HG02840 (cell line): ENCODE data around the gene DLGAP4.
"Not testable (repeated sequence)": the region's sequence is repeated elsewhere in the genome, so short reads cannot be mapped to it uniquely, and the experiment has no call there.

Source experiments
- ATAC-seq: cut with Tn5 transposase; IDR thresholded peaks from one replicate; pipeline ENCODE4 v1.9.1; 2021; ENCODE audit warnings: mild to moderate bottlenecking, moderate library complexity, moderate number of reproducible peaks; ENCODE audit not compliant: unreplicated experiment, low FRiP score

Gene DLGAP4

DNA sequence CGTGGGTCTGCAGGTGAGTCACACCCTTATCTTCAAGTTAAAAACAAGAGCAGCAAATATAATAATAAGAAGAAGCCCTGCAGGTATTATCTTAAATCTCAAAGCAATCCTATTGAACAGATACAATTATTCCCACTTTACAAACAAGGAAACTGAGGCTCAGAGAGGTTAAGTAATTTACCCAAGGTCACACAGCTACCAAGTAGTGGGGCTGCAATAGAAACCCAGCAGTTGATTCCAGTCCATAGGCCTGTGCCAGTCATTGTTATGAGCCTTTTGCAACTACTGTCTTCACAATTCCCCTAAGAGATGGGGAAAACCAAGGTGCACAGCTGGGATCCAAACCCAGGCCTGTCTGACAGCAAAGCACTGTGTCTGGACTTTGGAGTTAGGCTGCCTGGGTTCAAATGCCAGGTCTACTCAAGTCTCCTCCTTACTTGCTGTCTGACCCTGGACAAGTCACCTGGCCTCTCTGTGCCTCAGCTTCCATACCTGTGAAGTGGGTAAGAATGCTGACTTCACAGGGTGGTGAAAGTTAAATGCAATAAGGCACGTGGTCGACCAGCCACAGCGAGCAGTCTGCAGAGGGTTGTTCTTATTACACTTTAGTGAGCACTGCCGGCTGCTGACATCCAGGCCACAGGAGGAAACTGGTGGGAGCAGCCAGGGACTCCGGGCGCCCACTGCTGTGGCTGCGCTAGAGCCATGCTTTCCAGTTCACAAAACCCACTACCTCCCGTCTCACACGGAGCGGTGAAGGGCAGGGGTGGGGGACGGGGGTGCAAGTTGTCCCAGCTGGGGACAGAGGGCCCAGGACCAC lies 241.3 kb downstream of the DLGAP4 start:
- ATAC-seq: no peak

DNA sequence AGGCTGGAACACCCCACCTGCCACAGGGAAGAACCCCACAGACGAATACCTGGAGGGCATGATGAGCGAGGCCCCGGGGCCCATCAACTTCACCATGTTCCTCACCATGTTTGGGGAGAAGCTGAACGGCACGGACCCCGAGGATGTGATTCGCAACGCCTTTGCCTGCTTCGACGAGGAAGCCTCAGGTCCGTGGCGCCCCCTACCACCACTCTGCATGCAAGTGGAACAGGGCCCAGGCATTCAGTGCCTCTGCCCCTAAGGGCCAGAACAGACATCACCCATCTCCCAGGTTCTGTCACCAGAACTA lies 241.8 kb downstream of the DLGAP4 start:
- no peak for ATAC-seq

DNA sequence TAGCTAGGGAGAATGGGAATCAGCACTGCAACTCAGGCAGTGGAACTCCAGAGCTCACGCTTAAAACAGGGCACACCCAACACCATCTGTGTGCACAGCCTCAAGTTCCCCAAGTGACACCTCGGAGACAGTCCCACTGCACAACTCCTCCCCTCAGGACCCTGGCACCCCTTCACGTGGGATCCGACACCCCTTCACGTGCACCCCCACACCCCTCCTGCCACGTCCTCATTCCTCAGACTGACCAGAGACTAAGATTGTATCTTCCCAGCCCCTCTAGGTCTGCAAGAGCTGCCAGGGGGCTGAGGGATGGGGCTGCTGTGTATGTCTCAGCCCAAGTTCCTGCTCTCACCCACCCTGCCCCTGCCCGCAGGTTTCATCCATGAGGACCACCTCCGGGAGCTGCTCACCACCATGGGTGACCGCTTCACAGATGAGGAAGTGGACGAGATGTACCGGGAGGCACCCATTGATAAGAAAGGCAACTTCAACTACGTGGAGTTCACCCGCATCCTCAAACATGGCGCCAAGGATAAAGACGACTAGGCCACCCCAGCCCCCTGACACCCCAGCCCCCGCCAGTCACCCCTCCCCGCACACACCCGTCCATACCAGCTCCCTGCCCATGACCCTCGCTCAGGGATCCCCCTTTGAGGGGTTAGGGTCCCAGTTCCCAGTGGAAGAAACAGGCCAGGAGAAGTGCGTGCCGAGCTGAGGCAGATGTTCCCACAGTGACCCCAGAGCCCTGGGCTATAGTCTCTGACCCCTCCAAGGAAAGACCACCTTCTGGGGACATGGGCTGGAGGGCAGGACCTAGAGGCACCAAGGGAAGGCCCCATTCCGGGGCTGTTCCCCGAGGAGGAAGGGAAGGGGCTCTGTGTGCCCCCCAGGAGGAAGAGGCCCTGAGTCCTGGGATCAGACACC lies 242.8 kb downstream of the DLGAP4 start:
- no peak for ATAC-seq

DNA sequence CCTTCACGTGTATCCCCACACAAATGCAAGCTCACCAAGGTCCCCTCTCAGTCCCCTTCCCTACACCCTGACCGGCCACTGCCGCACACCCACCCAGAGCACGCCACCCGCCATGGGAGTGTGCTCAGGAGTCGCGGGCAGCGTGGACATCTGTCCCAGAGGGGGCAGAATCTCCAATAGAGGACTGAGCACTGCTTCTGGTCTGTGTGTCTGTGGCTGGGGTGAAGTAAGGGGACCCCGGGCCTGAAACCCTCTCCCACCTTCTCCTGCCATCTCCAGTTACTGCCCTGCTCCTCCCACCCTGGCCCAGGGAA lies 243.4 kb downstream of the DLGAP4 start:
- ATAC-seq: no peak

DNA sequence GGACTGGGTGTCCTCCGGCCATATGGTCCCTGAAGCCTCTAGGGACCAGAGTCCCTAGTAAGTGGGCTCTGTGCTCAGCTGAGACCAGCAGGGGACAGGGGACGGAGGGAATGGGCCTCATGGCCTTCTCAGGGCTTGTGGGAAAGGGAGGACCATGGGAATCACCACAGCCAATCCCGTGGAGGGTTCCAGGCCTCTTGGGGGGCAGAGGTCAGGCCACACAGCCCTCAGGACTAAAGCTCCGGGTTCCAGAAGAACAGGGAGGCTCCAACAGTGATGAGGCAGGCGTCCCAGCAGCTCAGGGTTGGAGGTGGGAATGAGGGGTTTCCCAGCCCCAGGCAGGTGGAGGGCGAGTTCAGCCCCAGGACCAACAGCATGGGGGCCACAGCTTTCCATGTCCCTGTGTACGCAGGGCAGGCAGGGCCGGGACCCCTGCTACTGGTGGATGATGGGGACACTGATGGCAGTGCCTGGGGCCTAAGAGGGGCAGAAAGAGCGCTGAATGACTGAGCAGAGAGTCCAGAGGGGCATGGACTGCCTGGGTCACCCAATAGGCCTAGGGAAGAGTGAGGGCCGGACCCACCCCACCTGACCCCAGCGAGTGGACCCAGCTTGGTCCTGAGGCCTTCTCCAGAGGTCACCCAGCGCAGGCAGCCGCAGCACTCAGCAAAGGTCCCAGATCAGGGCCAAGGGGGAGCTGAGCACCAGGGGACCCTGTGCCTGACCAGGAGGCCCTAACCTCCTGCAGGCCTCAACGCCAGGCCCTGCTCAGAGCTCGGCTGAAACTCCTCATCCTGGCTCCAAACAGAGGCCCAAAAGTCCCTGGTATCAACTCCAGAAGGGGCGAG lies 244.0 kb downstream of the DLGAP4 start:
- ATAC-seq: no peak

DNA sequence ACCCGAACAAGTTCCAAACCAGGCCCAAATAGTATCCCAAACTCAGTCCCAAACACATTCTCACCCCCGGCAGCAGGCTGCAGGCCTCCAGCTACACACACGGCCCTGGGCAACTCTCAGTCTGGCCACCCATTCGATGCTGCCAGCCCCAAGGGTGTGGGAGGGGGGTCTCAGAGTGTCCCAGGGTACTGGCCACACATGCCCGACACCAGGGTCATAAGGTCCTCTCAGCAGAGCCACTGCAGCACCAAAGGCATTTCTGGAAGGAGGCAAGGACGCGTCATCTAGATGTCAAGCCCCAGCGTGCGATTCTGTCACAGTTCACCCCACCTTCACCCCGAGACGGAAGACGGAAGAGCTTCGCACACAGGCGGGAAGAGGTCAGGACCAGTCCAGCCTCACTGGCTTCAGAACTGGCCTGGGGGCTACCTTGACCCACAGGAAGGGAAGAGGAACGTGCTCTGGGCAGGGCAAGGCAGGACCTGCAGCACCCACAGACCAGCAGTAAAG lies 244.7 kb downstream of the DLGAP4 start:
- no peak for ATAC-seq

DNA sequence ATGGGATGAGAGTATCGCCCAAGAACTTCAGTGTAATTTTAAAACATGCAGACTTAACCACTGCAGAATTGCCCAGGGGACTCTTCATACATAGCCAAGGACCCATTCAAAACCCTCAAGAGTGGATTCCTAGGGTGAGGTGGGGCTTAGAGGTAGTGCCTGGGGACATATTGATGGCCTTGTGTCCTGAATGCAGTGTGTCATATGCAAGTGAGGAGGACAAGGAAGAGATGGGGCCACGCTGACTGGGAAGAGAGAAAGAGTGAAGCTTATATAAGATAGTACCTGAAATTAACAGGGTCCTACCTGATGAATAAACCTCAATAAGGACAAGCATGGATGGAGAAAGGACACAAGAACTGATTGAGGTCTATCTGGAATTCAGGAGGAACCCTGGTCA lies 249.1 kb downstream of the DLGAP4 start:
- ATAC-seq: no peak

DNA sequence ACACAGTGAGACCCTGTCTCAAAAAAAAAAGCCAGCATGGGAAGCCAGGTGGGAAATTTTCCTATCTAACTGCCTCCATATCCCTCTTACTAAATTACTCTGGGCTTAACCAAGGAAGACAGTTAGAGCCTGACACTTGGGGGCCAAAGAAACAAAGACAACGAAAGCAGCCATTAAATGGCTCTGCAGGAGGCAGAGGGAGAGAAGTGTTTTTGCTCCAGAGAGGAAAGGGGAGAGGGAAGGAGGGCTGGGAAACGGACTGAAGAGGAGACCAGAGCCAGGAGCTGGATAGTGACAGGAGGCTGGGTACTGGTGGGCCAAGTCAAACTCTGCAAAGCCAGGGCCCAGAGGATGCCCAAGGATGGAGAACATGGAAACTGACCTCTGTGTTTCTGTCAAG lies 256.6 kb downstream of the DLGAP4 start:
- no peak for ATAC-seq

DNA sequence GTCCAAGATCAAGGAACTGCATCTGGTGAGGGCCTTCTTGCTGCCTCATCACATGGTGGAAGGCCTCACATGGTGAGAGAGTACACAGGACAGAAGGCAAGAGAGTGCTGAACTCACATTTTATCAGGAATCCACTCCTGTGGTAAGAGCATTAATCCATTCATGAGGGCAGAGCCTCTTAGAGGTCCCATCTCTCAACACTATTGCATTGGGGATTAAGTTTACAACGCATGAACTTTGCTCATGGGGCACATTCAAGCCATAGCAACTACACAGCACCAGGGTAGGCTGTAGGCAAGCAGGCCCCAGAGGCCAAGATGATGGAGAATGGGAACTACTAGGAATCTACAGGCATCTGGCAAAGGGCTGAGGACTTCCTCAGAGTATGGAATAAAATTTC lies 257.2 kb downstream of the DLGAP4 start:
- no peak for ATAC-seq

DNA sequence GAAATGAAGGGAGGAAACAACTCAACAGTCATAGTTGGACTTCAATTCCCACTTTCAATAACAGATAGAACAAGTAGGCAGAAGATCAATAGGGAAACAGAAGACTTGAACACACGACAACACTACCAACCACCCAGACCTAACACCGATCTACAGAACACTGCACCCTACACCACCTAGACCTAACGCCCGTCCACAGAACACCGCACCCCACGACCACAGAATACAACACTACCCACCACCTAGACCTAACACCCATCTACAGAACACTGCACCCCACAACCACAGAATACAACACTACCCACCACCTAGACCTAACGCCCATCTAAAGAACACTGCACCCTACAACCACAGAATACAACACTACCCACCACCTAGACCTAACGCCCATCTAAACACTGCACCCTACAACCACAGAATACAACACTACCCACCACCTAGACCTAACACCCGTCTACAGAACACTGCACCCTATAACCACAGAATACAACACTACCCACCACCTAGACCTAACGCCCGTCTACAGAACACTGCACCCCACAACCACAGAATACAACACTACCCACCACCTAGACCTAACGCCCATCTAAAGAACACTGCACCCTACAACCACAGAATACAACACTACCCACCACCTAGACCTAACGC lies 258.1 kb downstream of the DLGAP4 start:
- ATAC-seq: not testable (repeated sequence)

DNA sequence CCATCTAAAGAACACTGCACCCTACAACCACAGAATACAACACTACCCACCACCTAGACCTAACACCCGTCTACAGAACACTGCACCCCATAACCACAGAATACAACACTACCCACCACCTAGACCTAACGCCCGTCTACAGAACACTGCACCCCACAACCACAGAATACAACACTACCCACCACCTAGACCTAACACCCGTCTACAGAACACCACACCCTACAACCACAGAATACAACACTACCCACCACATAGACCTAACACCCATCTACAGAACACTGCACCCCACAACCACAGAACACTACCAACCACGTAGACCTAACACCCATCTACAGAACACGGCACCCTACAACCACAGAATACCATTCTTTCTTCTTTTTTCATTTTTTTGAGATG lies 258.6 kb downstream of the DLGAP4 start:
- ATAC-seq: not testable (repeated sequence)

DNA sequence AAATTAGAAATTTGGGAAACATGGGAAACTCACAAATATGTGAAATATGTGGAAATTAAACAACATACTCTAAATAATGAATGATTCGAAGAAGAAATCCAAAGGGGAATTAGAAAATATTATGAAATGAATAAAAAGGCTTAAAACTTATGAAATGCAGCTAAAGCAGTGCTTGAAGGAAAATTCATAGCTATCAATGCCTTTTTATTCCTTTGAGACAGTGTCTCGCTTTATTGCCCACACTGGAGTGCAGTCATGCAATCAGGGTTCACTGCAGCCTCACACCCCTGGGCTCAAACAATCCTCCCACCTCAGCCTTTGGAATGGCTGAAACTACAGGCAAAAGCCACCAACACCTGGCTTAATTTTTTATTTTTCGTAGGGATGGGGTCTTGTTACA lies 259.4 kb downstream of the DLGAP4 start:
- ATAC-seq: no peak

DNA sequence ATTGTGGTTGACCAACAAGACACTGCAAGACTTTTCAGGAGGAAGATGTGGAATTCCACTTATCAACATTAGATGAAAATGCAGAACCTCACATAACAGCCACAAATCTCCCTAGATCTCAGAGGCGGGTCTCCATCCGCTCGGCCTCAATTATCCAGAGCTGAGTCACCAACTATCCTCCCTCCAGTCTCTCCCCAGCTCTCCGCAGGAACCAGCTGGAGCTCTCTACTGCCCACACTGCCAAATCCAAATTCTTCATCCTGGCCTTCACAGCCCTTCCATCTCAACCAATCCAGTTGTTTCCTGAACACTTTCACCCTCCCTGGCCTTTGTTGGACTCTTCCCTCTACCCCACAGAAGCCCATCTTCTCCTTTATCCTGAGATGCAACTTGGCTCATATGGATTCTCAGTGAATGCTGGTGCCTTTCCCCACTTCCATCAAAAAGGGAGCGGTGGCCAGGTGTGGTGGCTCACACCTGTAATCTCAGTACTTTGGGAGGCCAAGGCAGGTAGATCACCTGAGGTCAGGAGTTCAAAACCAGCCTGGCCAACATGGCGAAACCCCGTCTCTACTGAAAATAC lies 263.8 kb downstream of the DLGAP4 start:
- no peak for ATAC-seq

DNA sequence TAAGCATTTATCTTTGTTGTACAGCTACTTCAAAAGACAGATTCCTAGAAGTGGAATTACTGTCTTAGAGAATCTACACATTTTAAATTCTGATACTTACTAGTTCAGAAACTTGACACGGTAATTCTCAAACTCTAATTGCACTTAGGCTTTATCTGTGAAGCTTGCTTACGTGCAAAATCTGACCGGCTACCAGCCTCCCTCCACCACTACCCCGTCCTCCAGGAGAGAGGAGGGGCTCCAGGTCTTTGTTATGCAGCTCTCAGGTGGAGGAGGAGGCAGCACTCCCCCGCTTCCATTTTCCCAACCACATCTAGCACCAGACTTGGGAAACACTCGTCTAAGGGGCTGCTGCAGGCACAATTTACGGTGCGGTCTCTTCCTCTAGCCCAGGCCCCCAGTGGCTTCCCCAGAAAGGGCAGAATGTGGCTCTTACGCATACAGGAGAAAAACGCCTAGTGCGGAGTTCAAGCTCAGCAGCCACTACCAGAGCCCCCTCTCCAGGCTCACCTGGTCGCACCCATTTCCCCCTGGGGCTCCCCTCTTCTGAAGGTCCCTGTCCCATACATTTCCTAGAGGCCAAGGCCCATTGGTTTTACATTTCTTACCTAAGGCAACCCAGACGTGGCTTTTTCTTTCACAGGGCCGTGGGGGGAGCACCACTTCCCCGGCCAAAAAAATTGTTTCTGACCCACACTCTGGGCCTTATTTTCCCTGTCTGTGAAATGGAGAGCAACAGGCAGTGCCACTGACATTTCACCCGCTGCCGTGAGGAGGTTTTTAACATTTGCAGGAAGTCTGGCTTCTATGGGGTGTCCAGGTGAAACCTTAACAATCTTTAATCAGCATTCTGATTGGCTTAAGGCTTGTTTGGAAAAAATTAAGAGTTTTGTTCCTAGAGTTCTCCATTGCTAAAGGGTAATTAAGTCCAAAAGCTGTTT lies 265.7 kb downstream of the DLGAP4 start:
- ATAC-seq: no peak

DNA sequence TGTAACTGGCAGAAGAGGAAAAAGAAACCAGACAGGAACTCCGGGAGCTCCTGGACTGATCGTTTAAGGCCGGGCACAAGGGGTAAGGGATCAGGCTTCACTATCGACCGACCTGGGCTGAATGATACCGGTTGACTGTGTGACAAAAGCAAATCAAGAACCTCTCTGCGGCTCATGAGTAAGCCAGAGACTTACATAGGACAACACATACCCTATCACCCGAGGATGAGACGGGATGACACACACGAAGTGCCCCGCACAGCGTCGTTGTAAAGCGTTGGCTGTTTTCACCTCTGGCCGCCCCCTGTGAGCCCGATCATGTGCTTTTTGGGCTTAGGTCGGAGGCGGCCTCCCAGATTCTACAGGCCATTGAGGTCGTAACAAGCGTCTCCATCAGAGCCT lies 266.6 kb downstream of the DLGAP4 start:
- peak; percentile 4 for ATAC-seq

DNA sequence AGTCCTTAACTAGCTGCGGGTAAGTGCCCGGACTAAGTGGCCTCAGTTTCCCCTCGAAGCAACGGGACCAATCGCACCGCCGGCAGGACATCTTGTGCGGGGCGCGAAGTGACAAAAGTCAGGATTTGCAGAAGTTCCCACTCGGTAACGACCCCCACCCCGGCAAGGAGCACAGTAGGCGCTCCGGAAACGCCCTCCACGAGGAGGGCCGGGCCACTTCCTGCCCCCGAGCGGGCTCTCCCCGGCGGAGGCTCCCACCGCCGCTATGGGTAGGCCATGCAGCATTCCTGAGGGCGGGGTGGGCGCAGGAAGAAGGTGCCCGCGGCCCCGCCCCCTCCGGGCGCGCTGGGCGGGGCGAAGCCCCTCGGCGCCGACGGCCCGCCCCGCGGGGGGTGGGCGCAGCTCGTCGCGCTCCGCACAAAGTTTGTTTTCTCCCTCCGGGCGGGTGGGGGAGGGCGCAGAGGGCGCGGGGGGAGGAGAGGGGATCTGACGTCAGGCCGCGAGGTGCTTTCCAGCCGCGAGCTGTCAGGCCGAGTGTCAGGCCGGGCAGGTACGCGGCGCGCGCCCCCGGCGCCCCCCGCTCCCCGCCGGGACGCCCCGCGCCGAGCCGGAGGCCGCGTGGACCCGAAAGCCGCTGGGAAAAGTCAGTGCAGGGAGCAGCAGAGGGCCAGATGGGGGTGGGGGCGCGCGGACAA lies 267.1 kb downstream of the DLGAP4 start, which contains the start of gene TGIF2:
TGIF2 (plus strand) TSS at position 495 of the 695 bp plus-strand sequence. CDS start 5,178 bp downstream, outside the sequence.
- peak; percentile 61 for ATAC-seq

DNA sequence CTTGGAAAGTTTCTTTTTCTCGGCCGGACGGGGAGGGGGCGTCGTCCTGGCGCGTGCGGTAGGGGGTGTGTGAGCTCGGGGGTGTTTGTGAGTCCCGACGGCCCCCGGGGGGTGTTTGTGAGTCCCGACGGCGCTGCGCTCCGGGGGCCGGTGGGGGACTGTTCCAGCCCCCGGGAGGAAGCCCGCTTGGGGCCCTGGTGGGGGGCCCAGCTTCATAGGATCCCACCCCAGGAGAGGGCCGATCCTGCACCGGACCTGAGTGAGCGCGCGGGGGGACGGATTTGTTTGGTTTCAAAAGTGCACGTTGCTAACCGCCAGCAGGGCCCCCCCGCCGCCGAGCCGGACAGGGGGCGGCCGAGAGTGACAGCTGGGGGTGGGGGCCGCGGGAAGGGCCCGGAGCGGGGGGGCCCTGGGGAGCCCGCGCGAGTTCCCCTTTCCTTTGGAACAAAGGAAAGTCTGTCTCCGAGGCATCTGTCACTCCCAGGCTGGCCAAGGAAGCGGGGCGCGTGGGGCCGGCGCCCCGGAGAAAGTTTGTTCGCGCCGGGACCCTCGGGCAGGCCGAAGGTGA lies 267.7 kb downstream of the DLGAP4 start:
- ATAC-seq: no peak
